Smooth muscle cell (in vitro differentiated cells): ENCODE measurements around the gene STK32B. TPM values are rescaled to one million over a fixed set of nuclear protein-coding genes. Genes with fewer than 3 reads are reported as not detected.

ENCODE experiments used
- DNase-seq: peaks from one replicate; lab custom pipeline; 2025; ENCODE audit not compliant: unreplicated experiment; lab: John Stamatoyannopoulos, UW
- H2AFZ ChIP-seq: fragments of 200-600 bp; sonication (generic); 2 replicates; pipeline ENCODE4 v1.6.0; 2016; ENCODE audit warnings: antibody characterized with exemption, low read depth, mild to moderate bottlenecking
- H3F3A ChIP-seq: fragments of 200-600 bp; sonication (generic); 2 replicates; pipeline ENCODE4 v1.6.0; 2017; ENCODE audit warnings: antibody characterized with exemption, low read depth
- H3K27ac ChIP-seq: fragments of 200-600 bp; sonication (generic); 2 replicates; pipeline ENCODE4 v1.5.1; 2016; ENCODE audit warnings: low read depth, mild to moderate bottlenecking
- H3K27me3 ChIP-seq: fragments of 200-600 bp; sonication (generic); 2 replicates; pipeline ENCODE4 v1.6.1; 2016; ENCODE audit warnings: low read depth, mild to moderate bottlenecking
- H3K36me3 ChIP-seq: fragments of 200-600 bp; sonication (generic); 2 replicates; pipeline ENCODE4 v1.5.1; 2016; ENCODE audit warnings: low read depth
- H3K4me1 ChIP-seq: fragments of 200-600 bp; sonication (generic); 2 replicates; pipeline ENCODE4 v1.5.1; 2016; ENCODE audit warnings: low read depth
- H3K4me2 ChIP-seq: fragments of 200-600 bp; sonication (generic); 2 replicates; pipeline ENCODE4 v1.6.0; 2016; ENCODE audit warnings: mild to moderate bottlenecking
- H3K4me3 ChIP-seq: fragments of 200-600 bp; sonication (generic); 2 replicates; pipeline ENCODE4 v1.5.1; 2016; ENCODE audit warnings: mild to moderate bottlenecking
- H3K79me2 ChIP-seq: fragments of 200-600 bp; sonication (generic); 2 replicates; pipeline ENCODE4 v1.6.0; 2016; ENCODE audit warnings: low read depth, mild to moderate bottlenecking
- H3K9ac ChIP-seq: fragments of 200-600 bp; sonication (generic); 2 replicates; pipeline ENCODE4 v1.6.0; 2016; ENCODE audit warnings: low read depth
- H3K9me3 ChIP-seq: fragments of 200-600 bp; sonication (generic); replicated peaks from 2 replicates; pipeline ENCODE4 v1.5.1; 2016; ENCODE audit warnings: low read depth
- H4K20me1 ChIP-seq: fragments of 200-600 bp; sonication (generic); 2 replicates; pipeline ENCODE4 v1.6.0; 2016; ENCODE audit warnings: low read depth
- CTCF ChIP-seq: fragments of 200-600 bp; sonication (generic); IDR thresholded peaks from 2 replicates; pipeline ENCODE4 v1.5.1; 2017; ENCODE audit warnings: borderline replicate concordance, mild to moderate bottlenecking, antibody characterized with exemption; ENCODE audit not compliant: insufficient read depth, poor library complexity, severe bottlenecking
- WGBS: methylation state at CpG from one replicate; pipeline ENCODE4 v1.1.7; 2016; ENCODE audit warnings: low lambda C conversion rate; 5-methylcytosine and 5-hydroxymethylcytosine counted together
- polyA plus RNA-seq: library from polyadenylated mRNA; unstranded; fragments of >200 nt; fragmentation: Nextera tagmentation; extraction: Ambion mirVana; gene quantifications from 2 replicates; pipeline ENCODE4 v1.2.1, GENCODE V29; 2016
- total RNA-seq: library from RNA; depleted of rRNA; stranded (reverse); fragments of >200 nt; gene quantifications from 2 replicates; pipeline ENCODE4 v1.2.3, GENCODE V29; 2014

The STK32B gene
- total and polyA plus RNA-seq, 2 experiments from 2014 or later: 3.5 to 4.0 TPM

- no peak for TF ChIP-seq CTCF
- no peaks in the 10 kb centered on the region for H3K27me3 ChIP-seq
- WGBS: 93% methylated on average over 4 of the region's 4 CpGs
Observed at GRCh38 chr4:5373327-5373726, 322.0 kb downstream of the STK32B start.

GRCh38 chr4:5374592-5374991 is 323.3 kb downstream of the STK32B start:
- 80% methylated on average over 7 of the region's 7 CpGs for WGBS
- H3K4me3 ChIP-seq: no peak overlapping the region
- no peaks in the 10 kb centered on the region for H3K79me2 ChIP-seq
- no peak overlapping the region for H2AFZ ChIP-seq
- H3K9me3 ChIP-seq: no peaks in the 10 kb centered on the region
- DNase-seq: no peak
- no peak overlapping the region for H3K4me2 ChIP-seq
- no peaks in the 10 kb centered on the region for H3K27me3 ChIP-seq
- no peak overlapping the region for H3K9ac ChIP-seq
- no peaks in the 10 kb centered on the region for H3K4me1 ChIP-seq
- H4K20me1 ChIP-seq: no peaks in the 10 kb centered on the region
- H3F3A ChIP-seq: no peaks in the 10 kb centered on the region
- H3K36me3 ChIP-seq: no peaks in the 10 kb centered on the region
- H3K27ac ChIP-seq: no peak overlapping the region
- no peak for TF ChIP-seq CTCF

More at GRCh38 chr4:5373327-5373726, 322.0 kb downstream of the STK32B start:
- H2AFZ ChIP-seq: no peak overlapping the region
- no peak overlapping the region for H3K9ac ChIP-seq
- H3K9me3 ChIP-seq: no peaks in the 10 kb centered on the region
- H3K4me1 ChIP-seq: no peaks in the 10 kb centered on the region
- H3K36me3 ChIP-seq: no peaks in the 10 kb centered on the region
- no peak for DNase-seq
- H3K27ac ChIP-seq: no peak overlapping the region
- H3K79me2 ChIP-seq: no peaks in the 10 kb centered on the region
- no peak overlapping the region for H3K4me3 ChIP-seq
- no peak overlapping the region for H3K4me2 ChIP-seq
- H4K20me1 ChIP-seq: no peaks in the 10 kb centered on the region
- H3F3A ChIP-seq: no peaks in the 10 kb centered on the region

GRCh38 chr4:5374994-5375393 is 323.7 kb downstream of the STK32B start:
- no peak overlapping the region for H2AFZ ChIP-seq

More at GRCh38 chr4:5374994-5375393, 323.7 kb downstream of the STK32B start:
- Histone ChIP-seq H3K27me3 (no peaks in the 10 kb centered on the region), H3K27ac (no peak overlapping the region), H3K79me2 (no peaks in the 10 kb centered on the region), H4K20me1 (no peaks in the 10 kb centered on the region), H3K9me3 (no peaks in the 10 kb centered on the region), H3K4me3 (no peak overlapping the region), H3K36me3 (no peaks in the 10 kb centered on the region), H3K4me1 (no peaks in the 10 kb centered on the region), H3F3A (no peaks in the 10 kb centered on the region), H3K9ac (no peak overlapping the region), H3K4me2 (no peak overlapping the region)
- no peak for TF ChIP-seq CTCF
- WGBS: 81% methylated on average over 6 of the region's 6 CpGs
- DNase-seq: no peak
